Measurements from ENCODE around the gene RUFY3. TPM values are rescaled to one million over a fixed set of nuclear protein-coding genes. Genes with fewer than 3 reads are reported as not detected.
A peak's percentile ranks its signal among the peaks of the same experiment; 100 is the strongest.

The RUFY3 gene
- total and polyA plus RNA-seq, 9 of the 15 experiments (the other 6 are each of a cell fraction or from before 2014, with no cell fraction given) = 4.2 to 31.1 (median 21.5) TPM

DNA sequence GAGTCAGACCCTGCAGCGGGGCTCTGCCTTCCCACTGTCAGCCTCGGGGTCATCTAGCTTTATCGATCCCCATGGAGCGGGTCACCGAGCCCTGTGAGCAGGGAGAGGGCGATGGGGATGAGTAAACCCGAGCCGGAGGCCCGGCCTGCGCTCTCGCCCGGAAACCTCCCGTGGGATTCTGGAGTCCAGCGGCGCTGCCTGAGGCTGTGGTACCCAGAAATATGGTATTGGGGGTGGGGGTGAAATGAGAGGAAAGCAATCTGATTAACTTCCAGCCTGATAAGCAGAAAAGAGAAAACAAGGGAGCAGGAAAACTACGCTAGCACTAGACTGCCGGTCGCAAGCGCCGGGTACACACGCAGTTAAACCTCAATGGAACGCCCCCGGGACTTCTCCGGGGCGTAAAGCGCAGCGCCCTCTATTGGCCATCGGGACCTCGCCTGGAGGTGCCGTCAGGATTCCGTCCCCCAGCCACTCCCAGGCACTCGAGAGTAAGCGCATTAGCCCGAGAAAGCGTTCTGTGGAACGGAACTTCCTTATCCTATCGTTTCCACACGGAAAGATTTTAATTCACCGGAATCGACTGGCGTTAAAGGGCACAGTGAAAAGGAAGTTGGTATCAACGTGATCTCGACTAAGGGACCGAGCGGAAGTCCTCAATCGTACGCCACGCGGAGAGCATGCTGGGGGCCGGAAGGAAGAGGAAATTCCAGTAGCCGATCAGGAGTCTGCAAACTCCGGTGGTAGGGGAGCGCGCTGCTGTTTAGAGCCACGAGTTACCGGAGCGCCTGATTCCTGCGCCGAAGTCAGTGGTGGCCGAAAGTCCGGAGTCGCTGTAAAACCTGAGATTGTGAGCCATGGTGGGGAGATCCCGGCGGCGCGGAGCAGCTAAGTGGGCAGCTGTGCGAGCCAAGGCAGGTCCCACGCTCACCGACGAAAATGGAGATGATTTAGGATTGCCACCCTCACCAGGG, 33.7 kb upstream of the RUFY3 start, which contains the start of gene UTP3 (continued):
- TF ChIP-seq RBM39 (optimal IDR thresholded peaks at IDR 0.05; ENCODE audit: low read depth, low read length) (peak; percentile 89), RB1 (IDR thresholded peaks at IDR 0.05; ENCODE audit: low read depth) (peak; percentile 86), GTF2A2 (tag; IDR thresholded peaks at IDR 0.05) (no peak), LARP7 (IDR thresholded peaks at IDR 0.05) (no peak), HDGF (IDR thresholded peaks at IDR 0.05) (no peak), MYNN (IDR thresholded peaks at IDR 0.05) (peak; percentile 69; the same call in 1 of the 2 replicates), MYNN (CRISPR knock-in tag; IDR thresholded peaks at IDR 0.05) (no peak), RBM25 (IDR thresholded peaks at IDR 0.05; ENCODE audit: low read depth, low read length, severe bottlenecking) (no peak), NR1H2 (CRISPR knock-in tag; IDR thresholded peaks at IDR 0.05) (peak; percentile 73; the same call in 1 of the 2 replicates), ZNF699 (CRISPR knock-in tag; IDR thresholded peaks at IDR 0.05; ENCODE audit: insufficient replicate concordance) (no peak), ELF2 (CRISPR knock-in tag; IDR thresholded peaks at IDR 0.05) (peak; percentile 84), PCBP2 (IDR thresholded peaks at IDR 0.05; ENCODE audit: low read depth, low read length, poor library complexity, severe bottlenecking) (no peak), ZNF146 (CRISPR knock-in tag; IDR thresholded peaks at IDR 0.05; ENCODE audit: unreplicated experiment) (no peak), JUNB (CRISPR knock-in tag; conservative IDR thresholded peaks at IDR 0.05) (no peak), ESRRA (IDR thresholded peaks at IDR 0.05; ENCODE audit: borderline replicate concordance, low read depth) (peak; percentile 85), KDM1A (IDR thresholded peaks at IDR 0.05) (no peak), STAT5A (IDR thresholded peaks at IDR 0.05; ENCODE audit: borderline replicate concordance, low read length) (peak; percentile 74; the same call in 1 of the 2 replicates)
- TF ChIP-seq, protein P1, sequence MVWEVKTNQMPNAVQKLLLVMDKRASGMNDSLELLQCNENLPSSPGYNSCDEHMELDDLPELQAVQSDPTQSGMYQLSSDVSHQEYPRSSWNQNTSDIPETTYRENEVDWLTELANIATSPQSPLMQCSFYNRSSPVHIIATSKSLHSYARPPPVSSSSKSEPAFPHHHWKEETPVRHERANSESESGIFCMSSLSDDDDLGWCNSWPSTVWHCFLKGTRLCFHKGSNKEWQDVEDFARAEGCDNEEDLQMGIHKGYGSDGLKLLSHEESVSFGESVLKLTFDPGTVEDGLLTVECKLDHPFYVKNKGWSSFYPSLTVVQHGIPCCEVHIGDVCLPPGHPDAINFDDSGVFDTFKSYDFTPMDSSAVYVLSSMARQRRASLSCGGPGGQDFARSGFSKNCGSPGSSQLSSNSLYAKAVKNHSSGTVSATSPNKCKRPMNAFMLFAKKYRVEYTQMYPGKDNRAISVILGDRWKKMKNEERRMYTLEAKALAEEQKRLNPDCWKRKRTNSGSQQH (CRISPR knock-in tag; IDR thresholded peaks at IDR 0.05) = no peak
- TF ChIP-seq, protein P2, sequence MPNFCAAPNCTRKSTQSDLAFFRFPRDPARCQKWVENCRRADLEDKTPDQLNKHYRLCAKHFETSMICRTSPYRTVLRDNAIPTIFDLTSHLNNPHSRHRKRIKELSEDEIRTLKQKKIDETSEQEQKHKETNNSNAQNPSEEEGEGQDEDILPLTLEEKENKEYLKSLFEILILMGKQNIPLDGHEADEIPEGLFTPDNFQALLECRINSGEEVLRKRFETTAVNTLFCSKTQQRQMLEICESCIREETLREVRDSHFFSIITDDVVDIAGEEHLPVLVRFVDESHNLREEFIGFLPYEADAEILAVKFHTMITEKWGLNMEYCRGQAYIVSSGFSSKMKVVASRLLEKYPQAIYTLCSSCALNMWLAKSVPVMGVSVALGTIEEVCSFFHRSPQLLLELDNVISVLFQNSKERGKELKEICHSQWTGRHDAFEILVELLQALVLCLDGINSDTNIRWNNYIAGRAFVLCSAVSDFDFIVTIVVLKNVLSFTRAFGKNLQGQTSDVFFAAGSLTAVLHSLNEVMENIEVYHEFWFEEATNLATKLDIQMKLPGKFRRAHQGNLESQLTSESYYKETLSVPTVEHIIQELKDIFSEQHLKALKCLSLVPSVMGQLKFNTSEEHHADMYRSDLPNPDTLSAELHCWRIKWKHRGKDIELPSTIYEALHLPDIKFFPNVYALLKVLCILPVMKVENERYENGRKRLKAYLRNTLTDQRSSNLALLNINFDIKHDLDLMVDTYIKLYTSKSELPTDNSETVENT (CRISPR knock-in tag; IDR thresholded peaks at IDR 0.05) = no peak
- TF ChIP-seq, protein P3, sequence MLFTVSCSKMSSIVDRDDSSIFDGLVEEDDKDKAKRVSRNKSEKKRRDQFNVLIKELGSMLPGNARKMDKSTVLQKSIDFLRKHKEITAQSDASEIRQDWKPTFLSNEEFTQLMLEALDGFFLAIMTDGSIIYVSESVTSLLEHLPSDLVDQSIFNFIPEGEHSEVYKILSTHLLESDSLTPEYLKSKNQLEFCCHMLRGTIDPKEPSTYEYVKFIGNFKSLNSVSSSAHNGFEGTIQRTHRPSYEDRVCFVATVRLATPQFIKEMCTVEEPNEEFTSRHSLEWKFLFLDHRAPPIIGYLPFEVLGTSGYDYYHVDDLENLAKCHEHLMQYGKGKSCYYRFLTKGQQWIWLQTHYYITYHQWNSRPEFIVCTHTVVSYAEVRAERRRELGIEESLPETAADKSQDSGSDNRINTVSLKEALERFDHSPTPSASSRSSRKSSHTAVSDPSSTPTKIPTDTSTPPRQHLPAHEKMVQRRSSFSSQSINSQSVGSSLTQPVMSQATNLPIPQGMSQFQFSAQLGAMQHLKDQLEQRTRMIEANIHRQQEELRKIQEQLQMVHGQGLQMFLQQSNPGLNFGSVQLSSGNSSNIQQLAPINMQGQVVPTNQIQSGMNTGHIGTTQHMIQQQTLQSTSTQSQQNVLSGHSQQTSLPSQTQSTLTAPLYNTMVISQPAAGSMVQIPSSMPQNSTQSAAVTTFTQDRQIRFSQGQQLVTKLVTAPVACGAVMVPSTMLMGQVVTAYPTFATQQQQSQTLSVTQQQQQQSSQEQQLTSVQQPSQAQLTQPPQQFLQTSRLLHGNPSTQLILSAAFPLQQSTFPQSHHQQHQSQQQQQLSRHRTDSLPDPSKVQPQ (CRISPR knock-in tag; IDR thresholded peaks at IDR 0.05; ENCODE audit: borderline replicate concordance) = no peak
- TF ChIP-seq, protein P4, sequence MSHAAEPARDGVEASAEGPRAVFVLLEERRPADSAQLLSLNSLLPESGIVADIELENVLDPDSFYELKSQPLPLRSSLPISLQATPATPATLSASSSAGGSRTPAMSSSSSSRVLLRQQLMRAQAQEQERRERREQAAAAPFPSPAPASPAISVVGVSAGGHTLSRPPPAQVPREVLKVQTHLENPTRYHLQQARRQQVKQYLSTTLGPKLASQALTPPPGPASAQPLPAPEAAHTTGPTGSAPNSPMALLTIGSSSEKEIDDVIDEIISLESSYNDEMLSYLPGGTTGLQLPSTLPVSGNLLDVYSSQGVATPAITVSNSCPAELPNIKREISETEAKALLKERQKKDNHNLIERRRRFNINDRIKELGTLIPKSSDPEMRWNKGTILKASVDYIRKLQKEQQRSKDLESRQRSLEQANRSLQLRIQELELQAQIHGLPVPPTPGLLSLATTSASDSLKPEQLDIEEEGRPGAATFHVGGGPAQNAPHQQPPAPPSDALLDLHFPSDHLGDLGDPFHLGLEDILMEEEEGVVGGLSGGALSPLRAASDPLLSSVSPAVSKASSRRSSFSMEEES (CRISPR knock-in tag; IDR thresholded peaks at IDR 0.05) = no peak

Data from K562 (cell line).